Fibroblast of skin of right biceps (primary cell): ENCODE results near the gene HDHD5.

ENCODE experiments used
- DNase-seq: peaks from one replicate; pipeline ENCODE4 v3.0.0-alpha.2; 2013

Gene HDHD5

GRCh38 chr22:17119481-17120202 lies 39.4 kb downstream of the HDHD5 start:
- DNase-seq, result no peak

GRCh38 chr22:17118342-17118741 lies 40.7 kb downstream of the HDHD5 start:
- no peak for DNase-seq

- no peak for DNase-seq
These were observed 41.2 kb downstream of the HDHD5 start for GRCh38 chr22:17117890-17118289.

- DNase-seq, result no peak
These were observed 41.7 kb downstream of the HDHD5 start for GRCh38 chr22:17117400-17117799.

GRCh38 chr22:17116572-17117330 lies 42.3 kb downstream of the HDHD5 start:
- no peak for DNase-seq

GRCh38 chr22:17115945-17116565 lies 43.0 kb downstream of the HDHD5 start:
- DNase-seq, result no peak

GRCh38 chr22:17115236-17115635 lies 43.8 kb downstream of the HDHD5 start:
- DNase-seq, result no peak

GRCh38 chr22:17114898-17115235 lies 44.2 kb downstream of the HDHD5 start:
- DNase-seq, result no peak

GRCh38 chr22:17114173-17114897 lies 44.7 kb downstream of the HDHD5 start:
- no peak for DNase-seq

GRCh38 chr22:17113600-17113999 lies 45.5 kb downstream of the HDHD5 start:
- no peak for DNase-seq

- DNase-seq, result no peak
These were observed 46.5 kb downstream of the HDHD5 start for GRCh38 chr22:17112491-17113042.

GRCh38 chr22:17110791-17111550 lies 48.1 kb downstream of the HDHD5 start:
- no peak for DNase-seq

- DNase-seq, result no peak
These were observed 49.1 kb downstream of the HDHD5 start for GRCh38 chr22:17109976-17110375.

- no peak for DNase-seq
These were observed 49.8 kb downstream of the HDHD5 start for GRCh38 chr22:17109113-17109865.

GRCh38 chr22:17108256-17109112 lies 50.6 kb downstream of the HDHD5 start:
- DNase-seq, result no peak

GRCh38 chr22:17107547-17107810 lies 51.6 kb downstream of the HDHD5 start:
- DNase-seq, result no peak

- no peak for DNase-seq
These were observed 52.1 kb downstream of the HDHD5 start for GRCh38 chr22:17106785-17107546.

- no peak for DNase-seq
These were observed 52.8 kb downstream of the HDHD5 start for GRCh38 chr22:17106161-17106784.
